HepG2 (cell line): ENCODE data around the gene ZNF816. TPM values are rescaled to one million over a fixed set of nuclear protein-coding genes. Genes with fewer than 3 reads are reported as not detected.

Experiments
- ATAC-seq: fragments of 200-7000 bp; cut with Tn5 transposase; 3 replicates; pipeline ENCODE4 v1.9.1; 2020; ENCODE audit warnings: mild to moderate bottlenecking, moderate library complexity
- BruUV-seq: library from RNA; stranded (reverse); fragments of 400-500 nt; replicated peaks from 2 replicates; lab custom pipeline; 2021; lab: Mats Ljungman, UMichigan
- CTCF ChIA-PET: fragments of 300-600 bp; formaldehyde crosslinking; extraction: SDS; loops from one replicate; lab custom pipeline; 2021; ENCODE audit warnings: low total read pairs, inconsistent platforms, low intra/inter-chr PET ratio; lab: Yijun Ruan, JAX
- POLR2A ChIA-PET: fragments of 350-600 bp; sonication (Branson Sonifier 250); formaldehyde crosslinking; loops from one replicate; lab custom pipeline; 2020; ENCODE audit warnings: antibody characterized with exemption, inconsistent platforms; lab: Yijun Ruan, JAX
- DNase-seq: peaks from one replicate; pipeline ENCODE4 v3.0.0-alpha.2; 2015; ENCODE audit warnings: low spot score
- FAIRE-seq: peaks from 3 replicates; lab custom pipeline; 2011; peaks lifted over from hg19 to GRCh38; lab: Jason Lieb, UNC
- H2AFZ ChIP-seq: one replicate; pipeline ENCODE4 v1.6.1; 2011; ENCODE audit warnings: low read length, inconsistent platforms
- H3K27ac ChIP-seq: fragments of 300-600 bp; 3 replicates; pipeline ENCODE4 v1.8.0; 2011; ENCODE audit warnings: mixed run types, mild to moderate bottlenecking, mixed read lengths, low read length, inconsistent platforms; ENCODE audit not compliant: insufficient read depth; ENCODE audit errors: extremely low read length
- H3K27me3 ChIP-seq, 2 experiments: fragments of 200-600 bp in 1 of 2; 2 replicates in 1 of 2; 3 replicates in 1 of 2; pipeline versions ENCODE4 v1.6.0 to v1.8.0; 2011; ENCODE audit warnings: low read length in 2 of 2, mild to moderate bottlenecking in 2 of 2, moderate library complexity in 2 of 2, inconsistent platforms in 1 of 2; ENCODE audit not compliant: insufficient read depth in 2 of 2, control insufficient read depth in 1 of 2
- H3K36me3 ChIP-seq, 2 experiments: fragments of 200-600 bp in 1 of 2; replicated peaks in 1 of 2; 2 replicates in 1 of 2; 3 replicates in 1 of 2; pipeline versions ENCODE4 v1.5.1 to v1.8.0; 2011; ENCODE audit warnings: low read length in 2 of 2, inconsistent platforms in 1 of 2; ENCODE audit not compliant: insufficient read depth in 2 of 2, control insufficient read depth in 1 of 2
- H3K4me1 ChIP-seq: 2 replicates; pipeline ENCODE4 v1.5.1; 2012; ENCODE audit warnings: low read length, inconsistent platforms; ENCODE audit not compliant: insufficient read depth
- H3K4me2 ChIP-seq: 2 replicates; pipeline ENCODE4 v1.6.0; 2011; ENCODE audit warnings: low read depth, low read length, inconsistent platforms
- H3K4me3 ChIP-seq, 3 experiments: fragments of 200-600 bp in 1 of 3; sonication (generic), shearing (Covaris generic) in 1 of 3; replicated peaks in 1 of 3; 2 replicates each; pipeline ENCODE4 v1.5.1; 2011 to 2016; ENCODE audit warnings: low read length in 3 of 3, inconsistent platforms in 2 of 3, low read depth in 2 of 3, mild to moderate bottlenecking in 2 of 3, control low read depth in 1 of 3, mixed read lengths in 1 of 3; ENCODE audit not compliant: insufficient read depth in 1 of 3
- H3K79me2 ChIP-seq: one replicate; pipeline ENCODE4 v1.6.1; 2011; ENCODE audit warnings: low read length, inconsistent platforms; ENCODE audit not compliant: insufficient read depth
- H3K9ac ChIP-seq: 2 replicates; pipeline ENCODE4 v1.6.0; 2011; ENCODE audit warnings: mild to moderate bottlenecking, low read depth, low read length, inconsistent platforms; ENCODE audit not compliant: insufficient read depth
- H3K9me3 ChIP-seq: 2 replicates; pipeline ENCODE4 v1.5.1; 2012; ENCODE audit warnings: mild to moderate bottlenecking, low read length
- H4K20me1 ChIP-seq: 2 replicates; pipeline ENCODE4 v1.6.0; 2011; ENCODE audit warnings: inconsistent platforms, mild to moderate bottlenecking, low read length, moderate library complexity; ENCODE audit not compliant: insufficient read depth
- ELF4 ChIP-seq: sonication (generic); formaldehyde crosslinking; IDR thresholded peaks from 2 replicates; pipeline ENCODE4 v1.5.0; 2020; ENCODE audit warnings: missing genetic modification reagents, mild to moderate bottlenecking, moderate library complexity, borderline replicate concordance
- HMG20B ChIP-seq: conservative IDR thresholded peaks from 2 replicates; pipeline ENCODE4 v1.6.1; 2016; ENCODE audit warnings: missing genetic modification reagents, missing compliant biosample characterization
- HNF4G ChIP-seq, 2 experiments: sonication (generic) in 1 of 2; formaldehyde crosslinking in 1 of 2; IDR thresholded peaks; 2 replicates each; pipeline versions ENCODE4 v1.4.0 to v1.6.1; 2011 to 2020; ENCODE audit warnings: borderline replicate concordance in 2 of 2, low read depth in 2 of 2, mild to moderate bottlenecking in 2 of 2, low read length in 1 of 2, missing genetic modification reagents in 1 of 2, moderate library complexity in 1 of 2
- NCOA1 ChIP-seq: sonication (generic); formaldehyde crosslinking; IDR thresholded peaks from 2 replicates; pipeline ENCODE4 v1.9.0; 2021; ENCODE audit warnings: missing genetic modification reagents
- RNF2 ChIP-seq: fragments of 450-650 bp; conservative IDR thresholded peaks from 2 replicates; pipeline ENCODE4 v1.6.1; 2016; ENCODE audit warnings: low read depth
- SMARCE1 ChIP-seq: fragments of 450-650 bp; IDR thresholded peaks from 2 replicates; pipeline ENCODE4 v1.6.1; 2017; ENCODE audit warnings: borderline replicate concordance
- ZBTB38 ChIP-seq: sonication (generic); formaldehyde crosslinking; IDR thresholded peaks from 2 replicates; pipeline ENCODE4 v1.5.1; 2020; ENCODE audit warnings: mild to moderate bottlenecking, missing genetic modification reagents
- ZNF225 ChIP-seq: sonication (generic); formaldehyde crosslinking; IDR thresholded peaks from 2 replicates; pipeline ENCODE4 v1.4.0; 2020; ENCODE audit warnings: mild to moderate bottlenecking, missing genetic modification reagents
- WGBS: methylation state at CpG from one replicate; pipeline ENCODE4 v1.1.6; 2017; ENCODE audit warnings: low lambda C conversion rate; 5-methylcytosine and 5-hydroxymethylcytosine counted together
- in situ Hi-C: cut with HindIII; loops from 2 replicates; pipeline ENCODE4 v1.10.0; 2017; ENCODE audit warnings: low pct_unique_long_range_greater_than_20kb; ENCODE audit not compliant: extremely low pct_ligation_motif_present
- intact Hi-C: fragments of 100-400 bp; cut with micrococcal nuclease; formaldehyde crosslinking; loops from one replicate; pipeline ENCODE4 v1.10.0; 2022; ENCODE audit not compliant: unreplicated experiment
- polyA plus RNA-seq, 8 experiments: library from polyadenylated mRNA; depleted of rRNA in 3 of 8; stranded (reverse) in 7 of 8; unstranded in 1 of 8; fragments of >200 nt; fragmentation: Illumina TruSeq in 4 of 8; extraction: Trizol in 4 of 8; gene quantifications; 2 replicates each; pipeline versions ENCODE4 v1.2.1 to v1.2.3, GENCODE V29; 2011 to 2016; ENCODE audit warnings: low read depth in 4 of 8, missing spikeins in 1 of 8, mixed read lengths in 1 of 8; ENCODE audit not compliant: insufficient read depth in 1 of 8
- total RNA-seq, 5 experiments: library from RNA; depleted of rRNA; stranded (reverse); fragments of >200 nt; fragmentation: Illumina TruSeq; extraction: Trizol; gene quantifications; 2 replicates each; pipeline ENCODE4 v1.2.3, GENCODE V29; 2016; ENCODE audit warnings: low read depth in 1 of 5
- TF ChIP-seq, protein P1 (sequence below): sonication (generic); formaldehyde crosslinking; IDR thresholded peaks from 2 replicates; pipeline ENCODE4 v1.8.0; 2022; ENCODE audit warnings: missing genetic modification reagents, mild to moderate bottlenecking, inconsistent platforms, borderline replicate concordance
- TF ChIP-seq, protein P2 (sequence below): sonication (generic); formaldehyde crosslinking; IDR thresholded peaks from 2 replicates; pipeline ENCODE4 v1.5.1; 2020; ENCODE audit warnings: missing genetic modification reagents, mild to moderate bottlenecking, borderline replicate concordance
- TF ChIP-seq, protein P3 (sequence below): sonication (generic); formaldehyde crosslinking; IDR thresholded peaks from 2 replicates; pipeline ENCODE4 v1.8.1; 2023; ENCODE audit warnings: mild to moderate bottlenecking, missing genetic modification reagents

Gene ZNF816
- total and polyA plus RNA-seq, 2 of the 13 experiments (the other 11 are each of a cell fraction or from before 2014, with no cell fraction given) = 5.2 to 14.1 TPM

DNA sequence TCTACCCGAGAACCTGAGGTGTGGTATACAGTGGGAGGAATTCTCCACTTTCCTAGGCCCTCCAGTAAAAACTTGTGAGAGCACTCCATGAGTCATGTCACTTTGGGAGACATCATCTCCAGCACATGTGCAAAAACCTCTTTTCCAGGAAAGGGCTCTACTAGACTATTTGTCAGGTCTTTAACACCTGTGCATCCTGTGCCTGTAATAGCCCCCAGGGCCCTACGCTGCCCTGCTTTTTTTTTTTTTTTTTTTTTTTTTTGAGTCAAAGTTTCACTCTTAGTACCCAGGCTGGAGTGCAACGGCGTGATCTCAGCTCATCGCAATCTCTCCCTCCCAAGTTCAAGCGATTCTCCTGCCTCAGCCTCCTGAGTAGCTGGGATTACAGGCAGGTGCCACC, 49.3 kb upstream of the ZNF816 start:
- BruUV-seq = no TSS peak
- DNase-seq (no peak), ATAC-seq (no peak), FAIRE-seq (no peak)
- no peak overlapping the region for H3K4me2 ChIP-seq
- no peak overlapping the region for H3K4me3 ChIP-seq
- no peaks in the 10 kb centered on the region for H3K79me2 ChIP-seq
- no peaks in the 10 kb centered on the region for H4K20me1 ChIP-seq
- in situ Hi-C loops = no loop called here
- H3K9ac ChIP-seq = no peak overlapping the region
- H3K27me3 ChIP-seq = peaks cover 0 to 19% of the 10 kb centered on the region in 2 experiments; a peak in 1 of 5 replicates
- no peak overlapping the region for H2AFZ ChIP-seq
- POLR2A ChIA-PET = no interaction called here
- WGBS = 47% methylated on average over 6 of the region's 6 CpGs
- H3K9me3 ChIP-seq = peaks cover 44% of the 10 kb centered on the region; the same call in 1 of the 2 replicates
- no peaks in the 10 kb centered on the region for H3K4me1 ChIP-seq
- CTCF ChIA-PET = no interaction called here
- no peaks in the 10 kb centered on the region for H3K36me3 ChIP-seq
- no peak overlapping the region for H3K27ac ChIP-seq
- no peak for TF ChIP-seq RNF2
- TF ChIP-seq, protein P1, sequence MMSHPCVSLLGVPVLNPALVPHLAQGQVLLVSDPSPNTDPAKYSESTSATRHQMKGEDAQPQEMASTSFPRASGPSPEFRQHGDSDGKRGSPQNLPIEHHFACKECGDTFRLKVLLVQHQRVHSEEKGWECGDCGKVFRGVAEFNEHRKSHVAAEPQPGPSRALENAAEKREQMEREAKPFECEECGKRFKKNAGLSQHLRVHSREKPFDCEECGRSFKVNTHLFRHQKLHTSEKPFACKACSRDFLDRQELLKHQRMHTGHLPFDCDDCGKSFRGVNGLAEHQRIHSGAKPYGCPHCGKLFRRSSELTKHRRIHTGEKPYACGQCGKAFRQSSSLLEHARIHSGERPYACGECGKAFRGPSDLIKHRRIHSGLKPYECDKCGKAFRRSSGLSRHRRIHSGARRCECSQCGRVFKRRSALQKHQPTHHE (CRISPR knock-in tag) = no peak
- no peak for TF ChIP-seq SMARCE1
- no peak for TF ChIP-seq HMG20B (CRISPR knock-in tag)
- TF ChIP-seq ELF4 (CRISPR knock-in tag) = no peak
- TF ChIP-seq ZBTB38 = no peak
- TF ChIP-seq, protein P2, sequence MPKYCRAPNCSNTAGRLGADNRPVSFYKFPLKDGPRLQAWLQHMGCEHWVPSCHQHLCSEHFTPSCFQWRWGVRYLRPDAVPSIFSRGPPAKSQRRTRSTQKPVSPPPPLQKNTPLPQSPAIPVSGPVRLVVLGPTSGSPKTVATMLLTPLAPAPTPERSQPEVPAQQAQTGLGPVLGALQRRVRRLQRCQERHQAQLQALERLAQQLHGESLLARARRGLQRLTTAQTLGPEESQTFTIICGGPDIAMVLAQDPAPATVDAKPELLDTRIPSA (CRISPR knock-in tag) = no peak
- no peak for TF ChIP-seq HNF4G (IDR thresholded peaks at IDR 0.05; ENCODE audit: borderline replicate concordance, low read depth, low read length)
- TF ChIP-seq HNF4G (CRISPR knock-in tag; IDR thresholded peaks at IDR 0.05; ENCODE audit: borderline replicate concordance, low read depth) = no peak
- no peak for TF ChIP-seq NCOA1
- TF ChIP-seq, protein P3, sequence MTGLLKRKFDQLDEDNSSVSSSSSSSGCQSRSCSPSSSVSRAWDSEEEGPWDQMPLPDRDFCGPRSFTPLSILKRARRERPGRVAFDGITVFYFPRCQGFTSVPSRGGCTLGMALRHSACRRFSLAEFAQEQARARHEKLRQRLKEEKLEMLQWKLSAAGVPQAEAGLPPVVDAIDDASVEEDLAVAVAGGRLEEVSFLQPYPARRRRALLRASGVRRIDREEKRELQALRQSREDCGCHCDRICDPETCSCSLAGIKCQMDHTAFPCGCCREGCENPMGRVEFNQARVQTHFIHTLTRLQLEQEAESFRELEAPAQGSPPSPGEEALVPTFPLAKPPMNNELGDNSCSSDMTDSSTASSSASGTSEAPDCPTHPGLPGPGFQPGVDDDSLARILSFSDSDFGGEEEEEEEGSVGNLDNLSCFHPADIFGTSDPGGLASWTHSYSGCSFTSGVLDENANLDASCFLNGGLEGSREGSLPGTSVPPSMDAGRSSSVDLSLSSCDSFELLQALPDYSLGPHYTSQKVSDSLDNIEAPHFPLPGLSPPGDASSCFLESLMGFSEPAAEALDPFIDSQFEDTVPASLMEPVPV (CRISPR knock-in tag) = no peak
- no peak for TF ChIP-seq ZNF225 (CRISPR knock-in tag)
- TF ChIP-seq, all 625 proteins: peak for 0
- intact Hi-C loops = no loop called here
